NCI-H82 treated with DMSO at 0.1 percent for 48 hours (cell line): ENCODE measurements around the gene UCN2.

Source experiments
- DNase-seq: peaks from one replicate; lab custom pipeline; 2025; ENCODE audit not compliant: unreplicated experiment; lab: John Stamatoyannopoulos, UW

The UCN2 gene

DNA sequence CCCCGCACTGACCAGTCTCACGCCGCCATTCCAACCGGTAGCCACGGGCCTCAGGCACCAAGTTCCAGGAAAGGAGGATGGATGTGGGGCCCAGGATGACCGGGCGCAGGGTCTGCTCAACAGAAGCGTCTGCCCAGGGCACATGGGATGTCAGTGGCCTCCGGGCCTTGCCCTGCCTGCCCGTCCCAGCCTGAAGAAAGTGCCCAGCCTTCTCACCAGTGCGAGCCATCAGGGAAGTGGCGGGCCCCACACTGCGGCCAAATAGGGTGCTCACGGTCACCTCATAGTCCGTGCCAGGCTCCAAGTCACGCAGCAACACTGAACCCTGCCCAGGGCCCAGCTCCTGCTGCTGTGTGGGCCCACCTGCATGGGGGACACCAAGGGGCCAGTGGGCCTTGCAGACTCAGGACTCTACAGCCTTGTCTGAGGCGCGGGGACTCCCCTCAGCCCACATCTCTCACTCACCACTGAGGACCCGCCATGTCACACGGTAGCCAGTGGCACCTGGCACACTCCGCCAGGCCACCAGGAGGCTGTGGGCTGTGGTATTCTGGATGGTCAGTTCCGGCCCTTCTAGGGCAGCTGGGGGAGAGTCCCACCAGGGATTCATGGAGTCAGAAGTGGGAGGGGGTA is 28.4 kb upstream of the UCN2 start:
- no peak for DNase-seq

DNA sequence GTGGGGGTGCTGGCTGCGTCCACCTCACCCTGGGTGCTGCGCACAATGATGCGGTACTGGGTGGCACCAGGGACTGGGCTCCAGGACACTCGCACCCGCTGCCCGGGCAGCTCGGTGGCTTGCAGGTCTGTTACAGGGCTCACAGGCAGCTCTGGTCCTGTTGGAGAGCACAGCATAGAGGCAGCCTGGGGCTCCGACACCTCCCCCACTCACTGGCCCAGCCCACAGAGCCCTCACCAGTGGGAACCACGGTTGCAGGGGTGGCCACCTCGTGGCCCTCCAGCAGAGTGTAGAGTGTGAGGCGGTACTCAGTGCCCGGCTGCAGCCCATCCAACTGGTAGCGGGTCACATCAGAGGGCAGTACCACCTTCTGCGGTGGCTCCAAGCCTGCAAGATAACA is 27.9 kb upstream of the UCN2 start:
- no peak for DNase-seq

DNA sequence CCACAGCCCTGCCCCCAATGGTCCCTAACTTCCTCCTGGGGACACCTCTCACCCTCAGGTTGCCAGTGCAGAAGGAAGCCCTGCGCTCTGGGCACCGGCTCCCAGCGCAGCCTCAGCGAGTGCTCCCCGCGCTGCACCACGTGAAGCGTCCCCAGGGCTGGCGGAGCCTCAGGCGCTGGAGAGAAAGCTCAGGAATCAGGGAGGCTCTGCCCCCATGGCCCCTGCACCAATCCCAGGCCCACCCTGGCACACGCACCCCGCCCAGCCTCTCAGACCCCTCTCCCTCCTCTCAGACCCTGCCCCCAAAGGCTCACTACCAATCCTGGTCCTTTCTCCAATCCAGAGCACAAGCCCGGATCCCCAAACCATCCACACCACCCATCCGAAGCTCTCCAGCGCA is 24.6 kb upstream of the UCN2 start:
- no peak for DNase-seq

DNA sequence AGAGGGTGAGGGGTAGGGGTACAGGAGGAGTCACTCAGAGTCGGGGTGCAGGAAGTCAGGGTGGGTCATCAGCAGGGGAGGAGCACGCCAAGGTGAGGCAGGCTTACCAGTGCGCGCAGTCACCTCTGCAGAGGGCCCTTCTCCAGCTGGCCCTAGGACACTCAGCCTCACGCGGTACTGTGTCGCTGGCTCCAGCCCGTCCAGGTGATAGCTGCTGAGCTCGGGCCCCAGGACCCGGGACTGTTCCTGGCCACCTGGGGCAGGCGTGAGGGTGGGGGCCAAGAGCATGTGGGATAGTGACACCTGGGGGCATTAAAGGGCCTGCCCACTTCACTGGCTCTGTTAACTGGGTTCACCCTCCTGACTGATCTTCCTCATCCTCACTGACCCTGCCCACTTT is 24.1 kb upstream of the UCN2 start:
- DNase-seq = no peak

DNA sequence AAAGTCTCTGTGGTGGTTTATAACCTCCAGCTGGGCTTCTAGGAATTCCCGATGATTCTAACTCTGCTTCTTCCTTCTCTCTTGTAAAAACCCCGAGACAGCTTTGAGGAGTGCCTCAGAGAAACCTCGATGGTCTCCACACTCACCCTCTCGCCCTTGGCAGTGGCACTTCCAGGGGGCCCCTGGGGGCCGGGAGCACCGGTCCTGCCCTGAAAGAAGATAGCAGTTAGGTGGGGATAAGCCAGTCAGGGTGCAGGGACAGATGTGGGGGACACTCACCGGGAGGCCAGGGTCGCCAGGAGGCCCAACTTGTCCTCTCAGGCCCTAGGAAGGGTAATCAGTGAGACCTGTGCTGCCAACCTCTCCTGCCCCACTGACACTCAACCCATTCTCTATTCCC is 21.8 kb upstream of the UCN2 start:
- no peak for DNase-seq

DNA sequence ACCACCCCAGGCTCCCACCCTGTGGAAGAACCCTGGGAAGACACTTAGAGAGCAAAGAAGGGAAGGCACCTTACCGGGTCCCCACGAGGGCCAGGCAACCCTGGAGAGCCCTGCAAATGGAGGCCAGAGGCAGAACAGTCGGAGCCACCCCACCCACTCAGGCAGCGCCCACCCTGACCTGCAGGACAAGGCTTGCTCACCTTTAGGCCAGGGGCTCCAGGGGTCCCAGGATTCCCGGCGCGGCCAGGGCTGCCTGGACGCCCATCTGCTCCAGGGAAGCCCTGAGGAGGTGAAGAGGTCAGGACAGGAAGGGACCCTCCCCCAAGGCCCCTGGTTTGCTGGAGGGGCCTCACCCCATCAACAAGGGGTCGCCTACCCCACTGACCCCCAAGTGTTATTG is 21.3 kb upstream of the UCN2 start:
- no peak for DNase-seq

DNA sequence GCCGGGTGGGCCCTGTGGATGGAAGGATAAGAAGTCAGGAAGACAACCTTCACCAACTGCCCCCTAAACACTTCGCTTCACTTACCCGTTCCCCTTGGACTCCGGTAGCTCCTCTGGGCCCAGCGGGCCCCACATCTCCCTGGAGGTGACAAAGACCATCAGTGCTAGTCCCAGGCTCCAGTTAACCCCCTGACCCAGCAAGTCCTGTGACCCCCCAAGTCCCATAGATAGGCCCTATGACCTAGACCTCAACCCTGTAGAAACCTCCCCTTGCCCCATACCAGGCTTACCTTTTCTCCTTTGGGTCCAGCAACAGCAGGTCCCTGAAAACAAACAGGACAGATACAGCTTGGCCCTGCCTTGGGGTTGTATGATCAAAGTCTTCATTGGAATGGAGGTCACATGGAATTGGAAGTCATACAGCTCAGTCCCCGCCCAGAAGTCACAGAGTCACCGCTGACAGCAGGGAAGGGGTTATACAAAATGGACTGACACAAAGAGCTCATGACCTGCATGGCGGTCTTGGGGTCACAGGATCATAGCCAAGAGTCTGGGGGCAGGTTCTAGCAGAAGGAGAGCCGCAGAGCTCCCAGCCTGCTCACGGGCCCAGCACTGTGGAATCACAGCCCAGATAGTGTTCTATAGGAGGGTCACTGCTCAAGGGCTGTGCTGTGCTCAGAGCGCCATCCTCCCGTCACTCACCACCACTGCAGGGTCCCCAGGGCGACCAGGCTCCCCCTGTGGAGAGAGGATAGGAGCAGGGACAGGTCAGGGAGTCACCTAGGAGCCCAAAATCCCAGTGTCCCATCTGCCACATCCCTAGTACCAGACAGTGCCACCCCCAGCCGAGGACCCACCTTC is 18.3 kb upstream of the UCN2 start:
- DNase-seq = no peak

DNA sequence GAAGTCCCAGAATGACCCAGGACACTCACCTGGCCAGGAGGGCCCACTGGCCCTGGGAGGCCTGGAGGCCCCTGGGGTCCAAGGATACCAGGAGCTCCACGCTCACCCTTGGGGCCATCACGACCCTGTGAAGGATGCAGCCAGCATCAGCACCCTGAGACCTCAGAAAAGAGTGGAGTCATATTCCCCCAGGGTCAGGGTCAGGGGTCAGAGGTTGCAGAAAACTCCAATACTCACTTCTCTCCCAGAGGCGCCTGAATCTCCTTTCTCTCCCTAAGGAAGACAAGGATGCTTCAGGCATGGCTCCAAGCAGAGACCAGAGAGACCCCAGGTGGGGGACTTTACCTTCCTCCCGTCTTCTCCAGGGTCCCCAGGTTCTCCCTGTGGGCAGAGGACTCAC is 13.1 kb upstream of the UCN2 start:
- DNase-seq = no peak

DNA sequence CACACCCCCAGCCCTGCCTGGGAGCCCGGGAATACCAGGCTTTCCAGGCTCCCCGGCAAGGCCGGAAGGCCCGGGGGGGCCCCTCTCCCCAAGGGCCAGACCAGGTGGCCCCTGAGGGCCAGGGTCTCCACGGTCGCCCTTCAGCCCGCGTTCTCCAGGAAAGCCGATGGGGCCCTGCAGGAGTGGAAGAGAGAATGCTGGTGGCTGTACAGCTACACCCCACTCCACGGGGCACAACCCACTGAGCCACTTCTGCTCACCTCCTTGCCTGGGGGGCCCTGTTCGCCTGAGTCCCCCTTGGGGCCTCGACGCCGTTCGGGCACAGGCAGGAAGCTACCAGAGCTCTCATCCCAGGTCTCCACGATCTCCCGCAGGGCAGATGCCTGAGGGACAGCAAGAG is 11.8 kb upstream of the UCN2 start:
- DNase-seq = no peak

DNA sequence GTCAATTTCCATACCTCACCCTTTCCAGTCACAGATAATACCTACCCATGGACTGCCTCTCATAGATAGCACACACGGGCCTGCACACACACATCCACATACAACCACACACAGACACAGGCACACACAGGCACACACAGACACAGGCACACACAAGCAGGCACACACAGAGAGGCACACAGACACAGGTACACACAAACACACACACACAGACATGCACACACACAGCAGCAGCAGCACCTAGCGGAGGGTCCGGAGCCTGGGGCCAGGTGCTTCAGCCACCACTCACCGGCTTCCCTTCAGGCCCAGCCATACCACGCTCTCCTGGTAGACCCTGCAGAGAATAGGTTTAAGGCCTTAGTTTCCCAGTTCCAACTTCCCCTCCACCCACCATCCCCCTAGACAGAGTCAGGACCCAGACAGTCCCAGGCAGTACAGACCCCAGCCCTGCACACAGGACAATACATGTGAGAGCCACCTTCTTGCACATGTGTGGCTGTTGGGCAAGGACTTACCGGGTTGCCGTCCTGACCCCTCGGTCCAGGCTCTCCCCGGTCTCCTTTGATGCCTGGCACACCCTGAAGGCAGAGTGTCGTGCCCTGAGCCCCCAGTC is 10.5 kb upstream of the UCN2 start:
- DNase-seq = no peak

DNA sequence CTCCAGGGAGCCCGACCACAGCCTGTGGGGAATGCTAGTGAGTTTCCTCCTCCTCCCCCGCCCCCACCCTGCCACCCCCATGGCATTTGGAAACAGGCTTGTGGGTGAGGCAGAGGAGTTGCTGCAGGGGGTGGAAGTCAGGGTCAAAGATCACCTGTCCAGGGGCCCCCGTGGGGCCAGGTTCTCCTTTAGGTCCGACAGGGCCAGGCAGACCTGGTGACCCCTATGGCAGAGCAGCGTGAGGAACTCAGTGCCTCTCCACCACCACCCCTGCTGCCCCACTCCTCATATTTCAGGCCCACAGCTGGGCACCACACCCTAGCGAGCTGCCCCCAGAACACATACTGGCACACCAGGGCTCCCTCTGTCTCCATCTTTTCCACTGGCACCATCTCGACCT is 8.9 kb upstream of the UCN2 start:
- DNase-seq = no peak

DNA sequence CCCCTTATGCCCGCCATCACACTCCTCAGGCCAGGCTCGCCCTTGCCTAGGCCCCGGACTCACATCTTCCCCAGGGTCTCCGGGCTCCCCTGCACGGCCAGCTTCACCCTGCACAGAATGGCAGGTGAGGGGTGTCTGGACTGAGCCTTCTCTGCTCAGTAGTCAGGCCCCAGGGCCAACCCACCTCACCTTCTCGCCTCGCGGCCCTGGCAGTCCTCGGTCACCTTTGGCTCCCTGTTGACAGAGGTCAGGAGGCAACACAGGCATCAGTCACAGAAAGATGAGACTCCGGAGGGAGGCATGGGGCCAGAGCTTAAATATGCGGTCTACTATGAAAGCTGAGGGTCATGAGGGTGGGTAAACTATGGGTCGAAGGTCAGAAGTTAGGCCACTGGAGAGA is 8.4 kb upstream of the UCN2 start:
- DNase-seq = no peak

DNA sequence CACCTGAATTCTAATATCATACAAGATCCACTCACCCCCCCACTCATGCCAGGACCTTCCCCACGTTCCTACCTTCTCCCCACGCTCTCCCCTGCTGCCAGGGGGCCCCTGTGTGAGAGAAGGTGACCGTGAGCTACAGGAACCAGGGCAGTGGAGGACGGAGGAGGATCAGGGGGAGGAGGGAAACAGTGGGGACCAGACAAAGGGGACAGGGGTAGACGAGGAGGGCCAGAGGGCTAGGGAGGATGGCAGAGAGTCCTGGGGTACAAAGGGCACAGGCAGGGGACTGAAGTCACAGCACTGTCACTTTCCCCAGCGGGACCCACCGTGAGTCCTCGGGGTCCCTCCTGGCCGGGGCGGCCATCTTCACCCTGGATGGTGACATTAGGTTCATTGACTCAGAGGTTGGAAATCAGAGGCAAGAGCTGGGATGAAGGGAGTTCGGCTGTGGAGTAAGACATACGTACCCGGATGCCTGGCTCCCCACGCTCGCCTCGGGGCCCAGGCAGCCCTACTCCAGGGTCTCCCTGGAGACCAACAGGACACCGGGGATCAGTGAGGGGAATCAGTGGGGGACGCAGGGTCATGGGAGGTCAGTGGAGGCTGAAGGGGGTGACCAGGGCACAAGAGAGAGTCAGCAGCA is 6.3 kb upstream of the UCN2 start:
- DNase-seq = no peak

DNA sequence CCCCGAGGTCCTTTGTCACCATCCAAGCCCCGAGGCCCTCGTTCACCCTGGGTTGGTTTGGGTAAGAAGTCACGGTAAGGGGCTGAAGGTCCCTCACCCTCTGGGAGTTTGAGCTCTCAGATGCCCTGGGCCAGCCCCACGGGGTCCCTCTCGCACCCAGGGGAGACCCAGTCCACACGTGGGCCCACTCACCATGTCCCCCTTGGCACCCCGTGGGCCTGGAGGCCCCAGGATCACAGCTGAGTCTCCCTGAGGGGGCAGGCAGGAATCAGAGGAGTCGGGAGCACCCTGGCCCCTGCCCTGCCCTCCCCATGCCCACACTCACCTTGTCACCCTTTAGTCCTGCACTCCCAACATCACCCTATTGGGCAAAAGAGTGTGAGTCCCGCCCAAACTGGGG is 5.8 kb upstream of the UCN2 start:
- no peak for DNase-seq

DNA sequence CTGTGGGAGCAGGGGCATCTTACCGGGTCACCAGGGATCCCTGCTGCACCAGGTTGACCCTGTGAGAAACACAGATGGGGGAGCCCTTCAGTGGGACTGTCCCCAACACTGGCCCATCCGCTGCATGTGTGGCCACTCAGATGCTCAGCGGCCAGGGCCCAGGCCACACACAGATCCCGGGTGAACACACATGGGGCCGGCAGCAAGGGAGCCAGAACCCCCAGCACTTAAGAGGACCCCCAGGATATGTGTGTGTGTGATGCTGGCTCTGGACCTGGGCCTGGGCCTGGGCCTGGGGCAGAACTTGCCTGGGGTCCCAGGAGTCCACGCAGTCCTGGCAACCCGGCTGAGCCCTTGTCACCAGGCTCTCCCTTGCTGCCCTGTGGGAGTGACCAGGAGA is 4.9 kb upstream of the UCN2 start:
- DNase-seq = no peak

DNA sequence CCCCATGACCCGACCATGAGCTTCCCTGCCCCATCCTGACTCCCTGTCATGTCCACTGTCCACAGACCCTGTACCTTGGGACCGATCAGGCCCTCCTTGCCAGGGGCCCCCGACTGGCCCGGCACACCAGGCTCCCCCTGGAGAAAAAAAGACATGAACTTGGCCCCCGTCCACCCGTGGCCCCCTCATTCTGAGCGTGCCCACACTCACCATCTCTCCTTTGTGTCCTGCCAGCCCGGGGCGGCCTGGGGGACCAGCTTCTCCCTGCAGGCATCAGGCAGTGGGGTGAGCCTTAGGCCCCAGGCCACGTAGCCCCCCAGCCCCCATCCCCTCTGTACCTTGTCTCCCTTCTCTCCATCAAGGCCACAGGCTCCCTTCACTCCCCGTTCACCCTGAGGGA is 3.9 kb upstream of the UCN2 start:
- no peak for DNase-seq

DNA sequence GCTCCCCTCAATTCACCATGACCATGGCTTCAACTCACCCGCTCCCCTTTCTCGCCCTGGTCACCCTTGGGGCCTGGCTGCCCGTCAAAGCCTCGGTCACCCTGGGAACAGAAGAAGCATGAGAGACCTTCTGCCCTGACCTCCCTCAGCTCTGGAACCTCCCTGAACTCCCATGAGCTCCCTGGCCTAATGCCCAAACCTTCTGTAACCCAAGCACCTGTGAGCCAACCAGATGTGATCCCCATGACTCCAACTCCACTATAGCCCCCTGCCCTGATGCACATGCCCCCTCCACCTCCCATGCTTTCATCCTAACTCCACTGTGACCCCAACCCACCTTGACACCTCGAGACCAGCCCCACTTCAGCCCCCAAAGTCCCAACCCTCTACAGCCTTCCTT is 3.5 kb upstream of the UCN2 start:
- DNase-seq = no peak

DNA sequence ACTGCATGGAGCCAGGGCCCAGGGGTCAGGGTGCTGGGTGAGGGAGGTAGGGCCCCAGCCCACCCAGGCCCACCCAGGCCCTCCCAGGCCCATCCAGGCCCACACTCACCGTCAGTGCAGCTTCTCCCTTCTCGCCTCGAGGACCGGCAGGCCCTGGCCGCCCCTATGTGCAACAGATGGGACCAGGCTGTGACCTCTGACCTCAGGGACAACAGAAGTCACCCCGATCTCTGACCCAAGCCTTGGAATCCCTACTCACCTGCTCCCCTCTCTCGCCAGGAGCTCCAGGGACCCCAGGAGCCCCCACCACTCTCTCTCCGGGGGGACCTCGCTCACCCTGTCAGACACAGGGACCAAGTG is 2.8 kb upstream of the UCN2 start:
- DNase-seq = no peak

DNA sequence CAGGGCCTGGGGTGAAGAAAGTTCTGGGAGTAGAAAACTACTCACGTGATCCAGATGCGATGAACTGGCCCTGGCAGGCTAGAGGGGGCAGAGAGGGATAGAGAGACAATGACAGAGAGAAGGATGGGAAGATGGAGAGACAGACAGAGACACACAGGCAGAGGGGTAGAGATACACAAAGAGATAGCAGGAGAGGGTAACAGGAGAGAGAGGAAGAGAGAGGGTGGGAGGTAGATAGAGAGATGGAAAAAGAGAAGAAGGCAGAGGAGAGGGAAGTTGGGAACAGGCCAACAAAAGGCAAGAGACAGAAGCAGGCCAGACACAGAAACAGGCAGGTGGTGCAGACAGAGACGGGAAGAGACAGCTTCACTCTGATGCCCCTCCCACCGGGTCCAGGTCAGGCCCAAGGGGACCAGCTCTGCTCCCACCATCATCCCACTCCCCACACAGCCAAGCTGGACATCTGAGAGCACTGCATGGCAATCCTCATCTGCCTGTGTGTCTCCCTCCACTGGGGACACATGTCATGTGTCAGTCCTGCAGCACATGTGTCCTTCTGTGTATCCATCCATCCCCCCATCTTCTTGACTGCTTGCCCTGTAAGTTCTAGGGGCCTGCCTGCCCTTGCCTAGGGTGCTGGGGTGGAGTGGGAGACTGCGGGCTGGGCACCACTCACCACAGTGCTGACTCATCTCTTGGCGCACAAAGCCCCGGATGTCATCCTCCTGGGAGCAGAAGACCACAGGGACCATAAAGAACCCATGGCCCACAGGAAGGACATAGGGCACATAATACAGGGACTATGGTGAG is 2.2 kb upstream of the UCN2 start:
- DNase-seq = no peak

DNA sequence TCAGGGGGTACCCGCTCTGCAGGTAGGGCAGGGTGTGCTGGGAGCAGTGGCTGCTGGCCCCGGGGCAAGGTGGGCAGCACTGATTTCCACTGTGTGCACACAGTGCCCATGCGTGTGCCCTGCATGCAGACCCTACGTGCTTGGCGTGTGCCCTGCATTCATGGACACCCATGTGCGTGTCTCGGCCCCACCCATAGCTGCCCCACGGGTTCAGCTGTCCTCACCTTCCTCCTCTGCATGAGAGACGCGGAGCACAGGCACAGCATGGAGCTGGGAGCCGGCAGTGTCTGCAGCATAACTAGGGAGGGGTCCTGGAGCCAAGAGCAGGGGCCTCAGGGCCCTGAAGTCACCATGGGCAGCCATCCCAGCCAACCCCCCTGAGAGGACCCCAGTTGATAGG is 1.6 kb upstream of the UCN2 start:
- DNase-seq = no peak

DNA sequence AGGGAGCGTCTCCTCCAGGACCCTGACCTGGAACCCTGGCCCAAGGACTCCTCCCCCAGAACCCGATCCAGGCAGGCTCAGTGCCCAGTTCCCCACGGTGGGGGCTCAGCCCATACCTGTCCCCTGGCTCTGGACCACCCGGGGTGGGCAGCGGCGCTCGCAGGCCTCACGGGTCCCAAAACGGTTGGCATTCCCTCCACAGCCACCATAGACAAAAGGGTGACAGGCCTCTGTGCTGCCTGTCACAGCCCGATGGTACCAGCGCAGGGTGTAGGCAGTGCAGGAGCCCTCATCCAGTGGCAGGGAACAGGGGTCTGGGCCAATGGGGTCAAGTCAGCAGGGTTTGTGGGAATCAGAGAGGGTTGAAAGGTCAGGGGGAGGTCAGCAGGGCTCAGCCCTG is 1.1 kb upstream of the UCN2 start:
- no peak for DNase-seq
